Gastroesophageal sphincter (tissue), 4 donors: ENCODE measurements around the gene CENPA. TPM values are rescaled to one million over a fixed set of nuclear protein-coding genes. Genes with fewer than 3 reads are reported as not detected.
"Not testable (repeated sequence)": the region's sequence is repeated elsewhere in the genome, so short reads cannot be mapped to it uniquely, and the experiment has no call there.

Experiments used
- ATAC-seq: fragments of 150-250 bp; one replicate; pipeline ENCODE4 v1.9.1; 2016; ENCODE audit warnings: mild to moderate bottlenecking, moderate library complexity
- H3K27ac ChIP-seq, 4 donors: fragments of 200-600 bp; sonication (generic) in 3 of 4; 1 replicate in 3 of 4; 2 replicates in 1 of 4; pipeline ENCODE4 v1.5.1; 2016 to 2019
- H3K27me3 ChIP-seq: fragments of 200-600 bp; sonication (generic); one replicate; pipeline ENCODE4 v1.5.1; 2019
- H3K36me3 ChIP-seq, 2 donors: fragments of 200-600 bp; sonication (generic); one replicate each; pipeline ENCODE4 v1.5.1; 2019; ENCODE audit warnings: control low read depth in 1 of 2
- H3K4me1 ChIP-seq, 3 donors: fragments of 200-600 bp; sonication (generic); 1 replicate in 2 of 3; 2 replicates in 1 of 3; pipeline ENCODE4 v1.5.1; 2016 to 2019; ENCODE audit warnings: control low read depth in 2 of 3
- H3K4me3 ChIP-seq, 2 donors: fragments of 200-600 bp; sonication (generic); one replicate each; pipeline ENCODE4 v1.5.1; 2019; ENCODE audit warnings: mild to moderate bottlenecking in 1 of 2, moderate library complexity in 1 of 2
- H3K9me3 ChIP-seq, 3 donors: fragments of 200-600 bp; sonication (generic); one replicate each; pipeline ENCODE4 v1.5.1; 2017 to 2019; ENCODE audit warnings: control low read depth in 2 of 3
- EP300 ChIP-seq: sonication (generic); formaldehyde crosslinking; IDR thresholded peaks from one replicate; pipeline ENCODE4 v1.6.1; 2017; ENCODE audit warnings: antibody characterized with exemption, mild to moderate bottlenecking
- POLR2A ChIP-seq, 2 donors: fragments of 450-650 bp; IDR thresholded peaks; one replicate each; pipeline ENCODE4 v1.6.1; 2017; ENCODE audit warnings: antibody characterized with exemption in 2 of 2, mild to moderate bottlenecking in 2 of 2, moderate library complexity in 1 of 2
- POLR2AphosphoS5 ChIP-seq: sonication (generic); formaldehyde crosslinking; IDR thresholded peaks from one replicate; pipeline ENCODE4 v1.6.1; 2017; ENCODE audit warnings: antibody characterized with exemption
- WGBS, 2 donors: methylation state at CpG; one replicate each; pipeline ENCODE4 v1.1.5; 2018; ENCODE audit warnings: low coverage in 1 of 2; 5-methylcytosine and 5-hydroxymethylcytosine counted together
- total RNA-seq, 4 donors: library from RNA; depleted of rRNA; stranded (reverse); fragments of >200 nt; gene quantifications; one replicate each; pipeline ENCODE4 v1.1.0, GENCODE V29; 2016
- TF ChIP-seq, protein P1 (sequence below), 4 experiments: fragments of 200-600 bp in 2 of 4; fragments of 450-650 bp in 2 of 4; sonication (generic) in 1 of 4; IDR thresholded peaks; one replicate each; pipeline ENCODE4 v1.5.1; 2017 to 2019; ENCODE audit warnings: antibody characterized with exemption in 4 of 4, mild to moderate bottlenecking in 2 of 4, moderate library complexity in 2 of 4

CENPA gene
- total RNA-seq, 4 donors from 2014 or later = not detected

DNA sequence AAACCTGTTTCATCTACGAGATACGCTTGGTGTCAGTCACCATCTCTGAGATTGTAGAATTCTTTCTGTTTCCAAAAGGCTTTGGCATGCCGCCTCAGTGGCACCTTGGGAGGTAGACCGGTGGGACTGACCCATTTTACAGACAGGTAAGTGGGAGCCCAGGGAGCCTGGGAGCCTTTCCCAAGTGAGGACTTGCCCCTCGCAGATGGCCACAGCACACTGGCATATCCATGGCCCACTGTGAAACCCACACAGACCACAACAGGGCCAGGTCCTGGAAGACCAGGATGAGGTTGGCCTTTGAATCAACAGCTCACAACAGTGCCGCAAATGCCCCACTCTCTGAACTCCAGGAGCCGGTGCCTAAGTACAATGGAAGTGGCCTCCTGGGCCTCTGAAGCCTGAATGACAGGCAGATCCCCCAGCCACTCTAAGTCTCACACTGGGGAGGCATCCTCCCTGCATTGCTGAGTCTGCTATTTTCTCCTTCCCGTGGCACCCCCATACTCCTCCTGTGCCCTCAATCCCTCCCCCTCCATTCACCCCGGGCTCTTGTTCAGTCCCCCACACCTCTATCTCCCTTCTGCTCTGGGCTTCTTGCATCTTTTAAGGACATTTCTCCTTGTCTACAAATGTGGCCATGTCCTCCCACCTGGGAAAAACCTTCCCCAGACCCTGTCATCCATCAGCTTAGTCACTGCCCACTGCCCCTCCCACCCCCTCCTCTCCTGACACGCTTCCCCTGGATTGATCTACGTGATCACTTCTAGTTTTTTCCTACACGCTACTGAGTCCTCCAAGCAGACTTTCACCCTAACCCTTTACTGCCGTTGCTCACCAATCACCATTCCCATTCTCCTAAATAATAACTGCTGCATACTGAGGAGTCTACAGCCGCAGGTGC, 26.2 kb downstream of the CENPA start:
- 60 to 63% methylated on average over 7 to 10 of the region's 14 CpGs for WGBS, 2 donors
- peaks cover 58% of the 10 kb centered on the region for H3K27me3 ChIP-seq
- H3K4me3 ChIP-seq = no peak overlapping the region
- ATAC-seq = no peak
- H3K4me1 ChIP-seq = no peaks in the 10 kb centered on the region
- H3K36me3 ChIP-seq = no peaks in the 10 kb centered on the region
- TF ChIP-seq POLR2A (IDR thresholded peaks at IDR 0.05) = no peak
- no peak for TF ChIP-seq POLR2AphosphoS5
- TF ChIP-seq, protein P1, sequence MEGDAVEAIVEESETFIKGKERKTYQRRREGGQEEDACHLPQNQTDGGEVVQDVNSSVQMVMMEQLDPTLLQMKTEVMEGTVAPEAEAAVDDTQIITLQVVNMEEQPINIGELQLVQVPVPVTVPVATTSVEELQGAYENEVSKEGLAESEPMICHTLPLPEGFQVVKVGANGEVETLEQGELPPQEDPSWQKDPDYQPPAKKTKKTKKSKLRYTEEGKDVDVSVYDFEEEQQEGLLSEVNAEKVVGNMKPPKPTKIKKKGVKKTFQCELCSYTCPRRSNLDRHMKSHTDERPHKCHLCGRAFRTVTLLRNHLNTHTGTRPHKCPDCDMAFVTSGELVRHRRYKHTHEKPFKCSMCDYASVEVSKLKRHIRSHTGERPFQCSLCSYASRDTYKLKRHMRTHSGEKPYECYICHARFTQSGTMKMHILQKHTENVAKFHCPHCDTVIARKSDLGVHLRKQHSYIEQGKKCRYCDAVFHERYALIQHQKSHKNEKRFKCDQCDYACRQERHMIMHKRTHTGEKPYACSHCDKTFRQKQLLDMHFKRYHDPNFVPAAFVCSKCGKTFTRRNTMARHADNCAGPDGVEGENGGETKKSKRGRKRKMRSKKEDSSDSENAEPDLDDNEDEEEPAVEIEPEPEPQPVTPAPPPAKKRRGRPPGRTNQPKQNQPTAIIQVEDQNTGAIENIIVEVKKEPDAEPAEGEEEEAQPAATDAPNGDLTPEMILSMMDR (IDR thresholded peaks at IDR 0.05) = no peak
- TF ChIP-seq EP300 = no peak
- H3K27ac ChIP-seq = no peak overlapping the region
- H3K9me3 ChIP-seq = no peaks in the 10 kb centered on the region

DNA sequence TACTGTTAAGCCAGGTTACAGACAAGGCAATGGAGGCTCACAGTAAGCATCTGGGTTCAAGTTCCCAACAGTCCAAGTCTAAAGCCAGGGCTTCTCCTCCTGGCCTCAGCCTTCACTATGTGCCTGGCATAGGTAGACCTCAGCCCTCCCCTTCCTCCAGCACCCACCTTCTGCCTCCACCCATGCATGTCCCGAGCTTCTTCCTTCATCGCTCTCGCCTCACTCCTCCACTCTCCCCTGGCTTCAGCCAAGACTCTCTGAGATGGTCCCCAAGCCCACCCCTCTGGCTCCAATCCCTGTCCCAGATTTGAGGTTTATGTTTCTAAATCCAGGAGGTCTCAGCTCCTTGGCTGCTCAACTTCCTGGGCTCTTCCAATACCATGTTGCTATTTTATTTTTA, 26.9 kb downstream of the CENPA start:
- TF ChIP-seq POLR2A (IDR thresholded peaks at IDR 0.05) (no peak), POLR2AphosphoS5 (no peak), EP300 (no peak)
- TF ChIP-seq, protein P1 (IDR thresholded peaks at IDR 0.05) = no peak
- no peaks in the 10 kb centered on the region for H3K36me3 ChIP-seq
- no peaks in the 10 kb centered on the region for H3K9me3 ChIP-seq
- H3K27me3 ChIP-seq = peaks cover 63% of the 10 kb centered on the region
- no peak overlapping the region for H3K4me3 ChIP-seq
- 88 to 94% methylated on average over 3 of the region's 3 CpGs for WGBS, 2 donors
- H3K27ac ChIP-seq = no peak overlapping the region
- no peaks in the 10 kb centered on the region for H3K4me1 ChIP-seq
- no peak for ATAC-seq

DNA sequence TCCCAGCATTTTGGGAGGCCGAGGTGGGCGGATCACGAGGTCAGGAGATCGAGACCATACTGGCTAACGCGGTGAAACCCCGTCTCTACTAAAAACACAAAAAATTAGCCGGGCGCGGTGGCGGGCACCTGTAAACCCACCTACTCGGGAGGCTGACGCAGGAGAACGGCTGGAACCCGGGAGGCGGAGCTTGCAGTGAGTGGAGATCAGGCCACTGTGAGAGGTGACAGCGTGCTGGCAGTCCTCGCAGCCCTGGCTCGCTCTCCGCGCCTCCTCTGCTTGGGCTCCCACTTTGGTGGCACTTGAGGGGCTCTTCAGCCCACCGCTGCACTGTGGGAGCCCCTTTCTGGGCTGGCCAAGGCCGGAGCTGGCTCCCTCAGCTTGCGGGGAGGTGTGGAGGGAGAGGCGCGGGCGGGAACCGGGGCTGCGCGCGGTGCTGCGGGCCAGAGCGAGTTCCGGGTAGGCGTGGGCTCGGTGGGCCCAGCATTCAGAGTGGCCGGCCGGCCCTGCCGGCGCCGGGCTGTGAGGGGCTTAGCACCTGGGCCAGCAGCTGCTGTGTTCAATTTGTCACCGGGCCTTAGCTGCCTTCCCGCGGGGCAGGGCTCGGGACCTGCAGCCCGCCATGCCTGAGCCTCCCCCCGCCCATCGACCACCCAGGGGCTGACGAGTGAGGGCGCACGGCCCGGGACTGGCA, 28.4 kb downstream of the CENPA start:
- not testable (repeated sequence) for H3K27ac ChIP-seq, H3K36me3 ChIP-seq, H3K4me3 ChIP-seq, H3K9me3 ChIP-seq, H3K4me1 ChIP-seq, ATAC-seq
- 87% methylated on average over 9 of the region's 52 CpGs; no CpG with 5 or more reads in 1 of the 2 donors for WGBS, 2 donors
- peaks cover 68% of the 10 kb centered on the region for H3K27me3 ChIP-seq

DNA sequence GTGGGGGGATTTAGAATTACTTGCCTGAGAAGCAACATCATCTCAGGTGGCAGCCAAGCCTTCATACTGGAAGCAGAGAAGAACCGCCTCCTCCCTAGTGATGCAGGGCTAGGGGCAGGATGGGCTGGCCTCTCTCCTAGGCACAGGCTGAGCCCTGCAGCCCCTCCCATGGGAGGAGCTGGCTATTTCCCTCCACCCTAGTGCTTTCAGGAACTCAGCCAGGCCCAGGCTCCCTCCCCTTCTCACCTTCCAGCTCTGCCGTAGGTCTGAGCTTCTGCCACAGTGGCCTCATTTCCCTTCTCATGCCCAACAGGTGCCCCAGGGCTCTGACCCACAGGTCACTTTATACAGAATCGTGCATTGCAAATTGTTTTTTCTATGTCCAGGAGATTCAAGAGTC, 31.0 kb downstream of the CENPA start:
- H3K27me3 ChIP-seq = peaks cover 71% of the 10 kb centered on the region
- H3K9me3 ChIP-seq = no peaks in the 10 kb centered on the region
- H3K4me1 ChIP-seq = no peaks in the 10 kb centered on the region
- no peak overlapping the region for H3K27ac ChIP-seq
- no peak for ATAC-seq
- TF ChIP-seq POLR2A (IDR thresholded peaks at IDR 0.05) (no peak), EP300 (no peak), POLR2AphosphoS5 (no peak)
- TF ChIP-seq, protein P1 (IDR thresholded peaks at IDR 0.05) = no peak
- H3K4me3 ChIP-seq = no peak overlapping the region
- no peaks in the 10 kb centered on the region for H3K36me3 ChIP-seq
- WGBS, 2 donors = 24 to 52% methylated on average over 2 to 3 of the region's 3 CpGs

DNA sequence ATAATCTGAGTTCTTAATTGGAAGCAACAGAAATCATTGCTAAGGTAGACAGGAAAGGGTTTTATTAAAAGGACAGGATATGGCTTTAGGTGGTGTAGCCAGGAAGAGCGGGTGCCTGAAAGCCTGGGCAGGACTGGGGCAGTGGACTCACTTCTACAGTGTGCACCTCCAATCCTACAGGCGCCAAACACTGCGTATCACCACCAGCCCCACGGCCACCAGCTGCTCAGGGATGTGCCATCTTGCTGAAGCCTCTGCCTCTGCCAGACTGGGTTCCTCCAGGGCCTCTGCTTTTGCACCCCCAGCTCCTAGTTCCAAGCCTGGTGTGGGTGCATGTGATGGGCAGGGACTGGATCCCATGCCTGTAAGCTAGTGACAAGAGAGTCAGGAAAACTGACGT, 32.4 kb downstream of the CENPA start:
- TF ChIP-seq EP300 (no peak), POLR2AphosphoS5 (no peak)
- no peaks in the 10 kb centered on the region for H3K4me1 ChIP-seq
- WGBS, 2 donors = 33 to 80% methylated on average over 1 of the region's 5 CpGs

More for the DNA sequence above, 32.4 kb downstream of the CENPA start:
- no peaks in the 10 kb centered on the region for H3K9me3 ChIP-seq
- ATAC-seq = no peak
- H3K36me3 ChIP-seq = no peaks in the 10 kb centered on the region
- no peak overlapping the region for H3K27ac ChIP-seq
- H3K27me3 ChIP-seq = peaks cover 58% of the 10 kb centered on the region
- no peak overlapping the region for H3K4me3 ChIP-seq
